Prostate gland (tissue), 2 donors: ENCODE measurements around the gene SETBP1. TPM values are rescaled to one million over a fixed set of nuclear protein-coding genes. Genes with fewer than 3 reads are reported as not detected.
A peak's percentile ranks its signal among the peaks of the same experiment; 100 is the strongest.

ENCODE experiments used
- DNase-seq: peaks from one replicate; pipeline ENCODE4 v3.0.0-alpha.2; 2019; ENCODE audit warnings: low spot score
- H3K27ac ChIP-seq, 2 donors: fragments of 200-600 bp; sonication (generic); 2 replicates each; pipeline ENCODE4 v1.5.1; 2017 to 2019
- H3K27me3 ChIP-seq: fragments of 200-600 bp; sonication (generic); replicated peaks from 2 replicates; pipeline ENCODE4 v1.5.1; 2019; ENCODE audit not compliant: insufficient read depth
- H3K36me3 ChIP-seq, 2 donors: fragments of 200-600 bp; sonication (generic); 1 replicate in 1 of 2; 2 replicates in 1 of 2; pipeline versions ENCODE4 v1.5.1 to v1.8.1; 2017 to 2019
- H3K4me1 ChIP-seq: fragments of 200-600 bp; sonication (generic); replicated peaks from 2 replicates; pipeline ENCODE4 v1.5.1; 2019
- H3K4me3 ChIP-seq, 2 donors: fragments of 200-600 bp; sonication (generic); 2 replicates each; pipeline ENCODE4 v1.5.1; 2017 to 2019
- H3K9me3 ChIP-seq: fragments of 200-600 bp; sonication (generic); 2 replicates; pipeline ENCODE4 v1.5.1; 2017
- CTCF ChIP-seq, 4 experiments: fragments of 200-600 bp in 2 of 4; fragments of 450-650 bp in 2 of 4; sonication (generic) in 2 of 4; IDR thresholded peaks; 1 replicate in 3 of 4; 2 replicates in 1 of 4; pipeline ENCODE4 v1.5.1; 2016 to 2019; ENCODE audit warnings: antibody characterized with exemption in 4 of 4, mild to moderate bottlenecking in 2 of 4, moderate library complexity in 2 of 4
- POLR2A ChIP-seq: fragments of 450-650 bp; IDR thresholded peaks from one replicate; pipeline ENCODE4 v1.6.1; 2016; ENCODE audit warnings: antibody characterized with exemption, mild to moderate bottlenecking
- POLR2AphosphoS5 ChIP-seq: sonication (generic); formaldehyde crosslinking; IDR thresholded peaks from one replicate; pipeline ENCODE4 v1.6.1; 2017; ENCODE audit warnings: antibody characterized with exemption
- WGBS: methylation state at CpG from one replicate; pipeline ENCODE4 v1.1.5; 2018; 5-methylcytosine and 5-hydroxymethylcytosine counted together
- intact Hi-C: fragments of 100-400 bp; cut with DNase I; formaldehyde crosslinking; loops from one replicate; pipeline ENCODE4 v1.14.2; 2022
- total RNA-seq, 2 donors: library from RNA; depleted of rRNA; stranded (reverse); fragments of >200 nt; gene quantifications; one replicate each; pipeline ENCODE4 v1.1.0, GENCODE V29; 2016

Gene SETBP1
- total RNA-seq, 2 donors from 2014 or later: 28.4 to 45.1 TPM

GRCh38 chr18:44733069-44733753 lies 52.5 kb downstream of the SETBP1 start:
- peak overlapping the region; percentile 32 to 35 for H3K27ac ChIP-seq
- TF ChIP-seq POLR2AphosphoS5 (no peak), POLR2A (no peak), CTCF (IDR thresholded peaks at IDR 0.05) (no peak)
- H3K9me3 ChIP-seq: no peaks in the 10 kb centered on the region
- H3K4me1 ChIP-seq: peaks cover 15% of the 10 kb centered on the region
- H3K27me3 ChIP-seq: no peaks in the 10 kb centered on the region
- WGBS: 44% methylated on average over 8 of the region's 8 CpGs
- no peaks in the 10 kb centered on the region for H3K36me3 ChIP-seq
- intact Hi-C loops: no loop called here
- no peak overlapping the region for H3K4me3 ChIP-seq
- no peak for DNase-seq

GRCh38 chr18:44733754-44734465 lies 53.2 kb downstream of the SETBP1 start:
- TF ChIP-seq POLR2A (no peak), POLR2AphosphoS5 (no peak), CTCF (IDR thresholded peaks at IDR 0.05) (no peak)
- no peaks in the 10 kb centered on the region for H3K9me3 ChIP-seq
- WGBS: 88% methylated on average over 3 of the region's 3 CpGs
- DNase-seq: no peak
- peak overlapping the region in 1 of 2 donors; percentile 14 for H3K27ac ChIP-seq
- H3K27me3 ChIP-seq: no peaks in the 10 kb centered on the region
- H3K4me3 ChIP-seq: no peak overlapping the region
- no peaks in the 10 kb centered on the region for H3K36me3 ChIP-seq
- H3K4me1 ChIP-seq: peaks cover 15% of the 10 kb centered on the region
- intact Hi-C loops: no loop called here

- Histone ChIP-seq H3K4me3 (no peak overlapping the region), H3K27me3 (no peaks in the 10 kb centered on the region), H3K27ac (no peak overlapping the region), H3K4me1 (peaks cover 9% of the 10 kb centered on the region), H3K36me3 (no peaks in the 10 kb centered on the region), H3K9me3 (no peaks in the 10 kb centered on the region)
- TF ChIP-seq POLR2AphosphoS5: no peak
- no peak for TF ChIP-seq CTCF (IDR thresholded peaks at IDR 0.05)
- no peak for TF ChIP-seq POLR2A
- intact Hi-C loops: no loop called here
- DNase-seq: no peak
These were observed 54.4 kb downstream of the SETBP1 start for GRCh38 chr18:44735096-44735495.

- no peaks in the 10 kb centered on the region for H3K27me3 ChIP-seq
- TF ChIP-seq POLR2AphosphoS5 (no peak), CTCF (IDR thresholded peaks at IDR 0.05) (no peak), POLR2A (no peak)
- WGBS: 87% methylated on average over 3 of the region's 3 CpGs
- no peak for DNase-seq
- H3K9me3 ChIP-seq: no peaks in the 10 kb centered on the region
- no peak overlapping the region for H3K27ac ChIP-seq
- peaks cover 5% of the 10 kb centered on the region for H3K4me1 ChIP-seq
- no peaks in the 10 kb centered on the region for H3K36me3 ChIP-seq
- no peak overlapping the region for H3K4me3 ChIP-seq
- intact Hi-C loops: no loop called here
These were observed 56.1 kb downstream of the SETBP1 start for GRCh38 chr18:44736664-44737380.
